ENCODE results near the gene WRAP73. TPM values are rescaled to one million over a fixed set of nuclear protein-coding genes. Genes with fewer than 3 reads are reported as not detected.

WRAP73 gene
- total RNA-seq, 2 experiments from 2014 or later = 22.3 to 22.7 TPM

- DNase-seq (no peak), ATAC-seq (ENCODE audit: poor library complexity) (no peak)
- ChIA-PET CTCF (no interaction called here), POLR2A (no interaction called here)
- intact Hi-C loops (cut with DNase I, micrococcal nuclease) = no loop called here
- Mint-ChIP-seq H3K9me3 (no peaks in the 10 kb centered on the region), H3K27ac (no peak overlapping the region), H3K4me1 (ENCODE audit: low read depth) (no peaks in the 10 kb centered on the region), H3K4me3 (no peak overlapping the region), H3K36me3 (ENCODE audit: low read depth) (peaks cover 66% of the 10 kb centered on the region), H3K27me3 (no peaks in the 10 kb centered on the region)
- Histone ChIP-seq H3K4me1 (ENCODE audit: insufficient read depth, low read length) (peaks cover 2% of the 10 kb centered on the region), H3K4me3 (ENCODE audit: low read length) (no peak overlapping the region), H3K9me3 (ENCODE audit: control insufficient read depth in 1 of 2, insufficient read depth in 1 of 2, low read length in 2 of 2) (no peaks in the 10 kb centered on the region), H3K36me3 (ENCODE audit: insufficient read depth, low read length) (peaks cover 87% of the 10 kb centered on the region), H3K27ac (ENCODE audit: low read depth in 1 of 2, low read length in 2 of 2) (no peak overlapping the region), H3K27me3 (ENCODE audit: control insufficient read depth in 1 of 2, insufficient read depth in 2 of 2, low read length in 2 of 2) (no peaks in the 10 kb centered on the region)
- TF ChIP-seq CTCF (IDR thresholded peaks at IDR 0.05) = no peak
Measured at GRCh38 chr1:3632716-3633343, 17.1 kb downstream of the WRAP73 start.

GRCh38 chr1:3632298-3632697 lies 17.6 kb downstream of the WRAP73 start:
- intact Hi-C loops (cut with DNase I, micrococcal nuclease) = no loop called here
- no peak overlapping the region for H3K27ac ChIP-seq (ENCODE audit: low read depth in 1 of 2, low read length in 2 of 2)
- ATAC-seq (ENCODE audit: poor library complexity) = no peak
- peaks cover 87% of the 10 kb centered on the region for H3K36me3 ChIP-seq (ENCODE audit: insufficient read depth, low read length)
- peaks cover 65% of the 10 kb centered on the region for H3K36me3 Mint-ChIP-seq (ENCODE audit: low read depth)
- H3K9me3 Mint-ChIP-seq = no peaks in the 10 kb centered on the region
- no peaks in the 10 kb centered on the region for H3K27me3 ChIP-seq (ENCODE audit: control insufficient read depth in 1 of 2, insufficient read depth in 2 of 2, low read length in 2 of 2)
- no peak overlapping the region for H3K4me3 ChIP-seq (ENCODE audit: low read length)
- CTCF ChIA-PET = no interaction called here
- no peak for TF ChIP-seq CTCF (IDR thresholded peaks at IDR 0.05)
- H3K4me1 Mint-ChIP-seq (ENCODE audit: low read depth) = no peaks in the 10 kb centered on the region
- no peaks in the 10 kb centered on the region for H3K27me3 Mint-ChIP-seq
- H3K4me1 ChIP-seq (ENCODE audit: insufficient read depth, low read length) = peaks cover 2% of the 10 kb centered on the region
- DNase-seq = no peak
- no peak overlapping the region for H3K4me3 Mint-ChIP-seq
- H3K9me3 ChIP-seq (ENCODE audit: control insufficient read depth in 1 of 2, insufficient read depth in 1 of 2, low read length in 2 of 2) = no peaks in the 10 kb centered on the region
- POLR2A ChIA-PET = no interaction called here
- no peak overlapping the region for H3K27ac Mint-ChIP-seq

- Histone ChIP-seq H3K36me3 (ENCODE audit: insufficient read depth, low read length) (peaks cover 82% of the 10 kb centered on the region), H3K27me3 (ENCODE audit: control insufficient read depth in 1 of 2, insufficient read depth in 2 of 2, low read length in 2 of 2) (no peaks in the 10 kb centered on the region), H3K9me3 (ENCODE audit: control insufficient read depth in 1 of 2, insufficient read depth in 1 of 2, low read length in 2 of 2) (no peaks in the 10 kb centered on the region), H3K27ac (ENCODE audit: low read depth in 1 of 2, low read length in 2 of 2) (no peak overlapping the region), H3K4me1 (ENCODE audit: insufficient read depth, low read length) (peaks cover 2% of the 10 kb centered on the region), H3K4me3 (ENCODE audit: low read length) (no peak overlapping the region)
- H3K9me3 Mint-ChIP-seq = no peaks in the 10 kb centered on the region
- no peak overlapping the region for H3K4me3 Mint-ChIP-seq
- intact Hi-C loops (cut with DNase I, micrococcal nuclease) = no loop called here
- H3K27ac Mint-ChIP-seq = no peak overlapping the region
- H3K27me3 Mint-ChIP-seq = no peaks in the 10 kb centered on the region
- ChIA-PET CTCF (no interaction called here), POLR2A (no interaction called here)
- TF ChIP-seq CTCF (IDR thresholded peaks at IDR 0.05) = no peak
- no peaks in the 10 kb centered on the region for H3K4me1 Mint-ChIP-seq (ENCODE audit: low read depth)
- no peak for DNase-seq
- ATAC-seq (ENCODE audit: poor library complexity) = no peak
- peaks cover 60% of the 10 kb centered on the region for H3K36me3 Mint-ChIP-seq (ENCODE audit: low read depth)
Measured at GRCh38 chr1:3631320-3632260, 18.3 kb downstream of the WRAP73 start.
